Astrocyte (in vitro differentiated cells and primary cell): ENCODE data around the gene ATXN10. TPM values are rescaled to one million over a fixed set of nuclear protein-coding genes. Genes with fewer than 3 reads are reported as not detected.

Experiments used
- DNase-seq: peaks from one replicate; pipeline ENCODE4 v3.0.0-alpha.2; 2010; ENCODE audit warnings: low read depth
- FAIRE-seq: peaks from 2 replicates; lab custom pipeline; 2011; peaks lifted over from hg19 to GRCh38; lab: Jason Lieb, UNC
- H2AFZ ChIP-seq: 2 replicates; pipeline ENCODE4 v1.6.0; 2012; ENCODE audit warnings: low read depth, low read length, inconsistent platforms
- H3K27ac ChIP-seq: 2 replicates; pipeline ENCODE4 v1.5.1; 2011; ENCODE audit warnings: low read depth, low read length, inconsistent platforms
- H3K27me3 ChIP-seq: 2 replicates; pipeline ENCODE4 v1.6.0; 2011; ENCODE audit warnings: low read length, inconsistent platforms; ENCODE audit not compliant: insufficient read depth
- H3K36me3 ChIP-seq: 2 replicates; pipeline ENCODE4 v1.5.1; 2011; ENCODE audit warnings: low read length, inconsistent platforms; ENCODE audit not compliant: insufficient read depth
- H3K4me1 ChIP-seq: 2 replicates; pipeline ENCODE4 v1.5.1; 2011; ENCODE audit warnings: low read length, inconsistent platforms; ENCODE audit not compliant: insufficient read depth
- H3K4me2 ChIP-seq: 2 replicates; pipeline ENCODE4 v1.6.0; 2012; ENCODE audit warnings: low read length, inconsistent platforms
- H3K4me3 ChIP-seq: 2 replicates; pipeline ENCODE4 v1.5.1; 2011; ENCODE audit warnings: low read depth, mild to moderate bottlenecking, low read length, inconsistent platforms; ENCODE audit not compliant: insufficient read depth
- H3K79me2 ChIP-seq: 2 replicates; pipeline ENCODE4 v1.6.0; 2012; ENCODE audit warnings: mild to moderate bottlenecking, low read length, inconsistent platforms; ENCODE audit not compliant: insufficient read depth
- H3K9ac ChIP-seq: 2 replicates; pipeline ENCODE4 v1.6.0; 2012; ENCODE audit warnings: mild to moderate bottlenecking, low read length, inconsistent platforms
- H3K9me3 ChIP-seq: 2 replicates; pipeline ENCODE4 v1.5.1; 2012; ENCODE audit warnings: low read depth, mild to moderate bottlenecking, low read length, inconsistent platforms; ENCODE audit not compliant: insufficient read depth
- H4K20me1 ChIP-seq: 2 replicates; pipeline ENCODE4 v1.6.0; 2012; ENCODE audit warnings: low read length, inconsistent platforms; ENCODE audit not compliant: insufficient read depth
- H3K27ac Mint-ChIP-seq: one replicate; pipeline ENCODE4 v1.8.0; 2021; ENCODE audit warnings: mild to moderate bottlenecking, mixed read lengths; ENCODE audit not compliant: unreplicated experiment
- H3K27me3 Mint-ChIP-seq: one replicate; pipeline ENCODE4 v1.8.0; 2021; ENCODE audit warnings: low read depth, mixed read lengths; ENCODE audit not compliant: unreplicated experiment
- H3K36me3 Mint-ChIP-seq: one replicate; pipeline ENCODE4 v1.8.0; 2021; ENCODE audit warnings: low read depth, mixed read lengths; ENCODE audit not compliant: unreplicated experiment
- H3K4me1 Mint-ChIP-seq: one replicate; pipeline ENCODE4 v1.8.0; 2021; ENCODE audit warnings: low read depth, mixed read lengths; ENCODE audit not compliant: unreplicated experiment
- H3K4me3 Mint-ChIP-seq: one replicate; pipeline ENCODE4 v1.8.0; 2021; ENCODE audit warnings: mild to moderate bottlenecking, moderate library complexity, mixed read lengths; ENCODE audit not compliant: unreplicated experiment
- H3K9me3 Mint-ChIP-seq: one replicate; pipeline ENCODE4 v1.8.0; 2021; ENCODE audit warnings: mild to moderate bottlenecking, mixed read lengths; ENCODE audit not compliant: unreplicated experiment
- EZH2 ChIP-seq: IDR thresholded peaks from 2 replicates; pipeline ENCODE4 v1.6.1; 2012; ENCODE audit warnings: mild to moderate bottlenecking, low read length, inconsistent platforms; ENCODE audit not compliant: insufficient read depth
- total RNA-seq: library from RNA; stranded (reverse); gene quantifications from 2 replicates; pipeline ENCODE4 v1.2.1, GENCODE V29; 2021
- TF ChIP-seq, protein P1 (sequence below): IDR thresholded peaks from 2 replicates; pipeline ENCODE4 v1.5.1; 2011; ENCODE audit warnings: low read depth, mild to moderate bottlenecking, inconsistent platforms, low read length, moderate library complexity; ENCODE audit not compliant: insufficient read depth

ATXN10 gene
- total RNA-seq, 1 donor from 2014 or later, result 195 TPM

GRCh38 chr22:45690008-45690407, 18.4 kb downstream of the ATXN10 start:
- H3K27ac ChIP-seq, result no peak overlapping the region
- FAIRE-seq, result no peak
- peaks cover 29% of the 10 kb centered on the region for H4K20me1 ChIP-seq
- no peak overlapping the region for H2AFZ ChIP-seq
- H3K36me3 ChIP-seq, result peaks cover 20% of the 10 kb centered on the region
- no peak overlapping the region for H3K4me3 Mint-ChIP-seq
- peaks cover 88% of the 10 kb centered on the region for H3K79me2 ChIP-seq
- no peaks in the 10 kb centered on the region for H3K9me3 ChIP-seq
- peaks cover 45% of the 10 kb centered on the region for H3K4me1 Mint-ChIP-seq
- H3K4me1 ChIP-seq, result peaks cover 51% of the 10 kb centered on the region
- TF ChIP-seq, protein P1, sequence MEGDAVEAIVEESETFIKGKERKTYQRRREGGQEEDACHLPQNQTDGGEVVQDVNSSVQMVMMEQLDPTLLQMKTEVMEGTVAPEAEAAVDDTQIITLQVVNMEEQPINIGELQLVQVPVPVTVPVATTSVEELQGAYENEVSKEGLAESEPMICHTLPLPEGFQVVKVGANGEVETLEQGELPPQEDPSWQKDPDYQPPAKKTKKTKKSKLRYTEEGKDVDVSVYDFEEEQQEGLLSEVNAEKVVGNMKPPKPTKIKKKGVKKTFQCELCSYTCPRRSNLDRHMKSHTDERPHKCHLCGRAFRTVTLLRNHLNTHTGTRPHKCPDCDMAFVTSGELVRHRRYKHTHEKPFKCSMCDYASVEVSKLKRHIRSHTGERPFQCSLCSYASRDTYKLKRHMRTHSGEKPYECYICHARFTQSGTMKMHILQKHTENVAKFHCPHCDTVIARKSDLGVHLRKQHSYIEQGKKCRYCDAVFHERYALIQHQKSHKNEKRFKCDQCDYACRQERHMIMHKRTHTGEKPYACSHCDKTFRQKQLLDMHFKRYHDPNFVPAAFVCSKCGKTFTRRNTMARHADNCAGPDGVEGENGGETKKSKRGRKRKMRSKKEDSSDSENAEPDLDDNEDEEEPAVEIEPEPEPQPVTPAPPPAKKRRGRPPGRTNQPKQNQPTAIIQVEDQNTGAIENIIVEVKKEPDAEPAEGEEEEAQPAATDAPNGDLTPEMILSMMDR, result no peak
- TF ChIP-seq EZH2, result no peak
- H3K9me3 Mint-ChIP-seq, result no peaks in the 10 kb centered on the region
- no peak overlapping the region for H3K9ac ChIP-seq
- no peak for DNase-seq
- no peak overlapping the region for H3K27ac Mint-ChIP-seq
- H3K4me2 ChIP-seq, result no peak overlapping the region
- H3K27me3 Mint-ChIP-seq, result no peaks in the 10 kb centered on the region
- H3K4me3 ChIP-seq, result no peak overlapping the region
- H3K27me3 ChIP-seq, result no peaks in the 10 kb centered on the region
- H3K36me3 Mint-ChIP-seq, result peaks cover 18% of the 10 kb centered on the region

DNA sequence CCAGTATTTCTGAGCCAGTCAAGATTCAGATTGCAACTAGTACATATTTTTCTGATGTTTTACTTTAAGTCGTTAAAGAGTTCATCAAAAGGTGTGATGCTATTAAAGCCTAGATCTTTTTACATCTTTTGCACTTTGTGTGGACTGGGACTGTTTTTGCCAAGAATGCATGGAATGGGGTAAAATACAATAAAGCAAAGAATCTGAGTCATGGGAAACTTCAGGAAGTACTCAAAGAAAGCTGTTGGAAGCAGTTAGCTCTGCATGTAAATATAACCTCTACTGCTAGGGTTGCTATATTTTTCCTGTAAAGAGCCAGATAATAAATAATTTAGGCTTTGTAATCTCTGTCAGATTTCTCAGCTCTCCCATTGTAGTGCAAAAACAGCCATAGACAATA, 20.9 kb downstream of the ATXN10 start:
- peaks cover 33% of the 10 kb centered on the region for H3K4me1 Mint-ChIP-seq
- no peak overlapping the region for H3K9ac ChIP-seq
- H3K4me3 Mint-ChIP-seq, result no peak overlapping the region
- H3K9me3 ChIP-seq, result no peaks in the 10 kb centered on the region
- H3K4me1 ChIP-seq, result peaks cover 27% of the 10 kb centered on the region
- H3K79me2 ChIP-seq, result peaks cover 84% of the 10 kb centered on the region
- peaks cover 20% of the 10 kb centered on the region for H4K20me1 ChIP-seq
- no peaks in the 10 kb centered on the region for H3K27me3 ChIP-seq
- H3K27ac Mint-ChIP-seq, result peak overlapping the region; percentile 34
- peaks cover 20% of the 10 kb centered on the region for H3K36me3 ChIP-seq
- FAIRE-seq, result peak; percentile 73
- no peak for TF ChIP-seq EZH2
- TF ChIP-seq, protein P1, result no peak
- H3K4me3 ChIP-seq, result no peak overlapping the region
- H2AFZ ChIP-seq, result no peak overlapping the region
- H3K27me3 Mint-ChIP-seq, result no peaks in the 10 kb centered on the region
- H3K9me3 Mint-ChIP-seq, result no peaks in the 10 kb centered on the region
- peak overlapping the region; percentile 23 for H3K27ac ChIP-seq
- H3K4me2 ChIP-seq, result peak overlapping the region; percentile 51
- H3K36me3 Mint-ChIP-seq, result peaks cover 27% of the 10 kb centered on the region
- DNase-seq, result peak; percentile 65

DNA sequence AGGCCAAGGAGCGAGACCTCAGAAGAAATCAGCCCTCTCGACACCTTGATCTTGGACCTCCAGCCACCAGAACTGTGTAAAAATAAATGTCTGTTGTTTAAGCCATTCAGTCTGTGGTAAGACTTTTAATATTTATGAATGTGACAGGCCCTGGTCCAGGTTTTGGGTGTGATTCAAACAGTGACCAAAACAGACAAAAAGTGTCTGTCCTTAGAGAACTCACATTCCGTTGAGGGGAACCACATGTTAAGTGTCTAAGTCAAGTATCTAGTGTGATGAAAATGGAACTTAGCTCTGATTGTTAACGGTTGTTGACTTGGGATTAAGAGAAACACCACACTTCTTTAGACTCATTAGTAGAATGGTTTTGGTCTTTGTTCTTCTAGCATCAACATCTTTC, 22.2 kb downstream of the ATXN10 start:
- Mint-ChIP-seq H3K4me1 (peaks cover 25% of the 10 kb centered on the region), H3K36me3 (peaks cover 27% of the 10 kb centered on the region), H3K27me3 (no peaks in the 10 kb centered on the region), H3K9me3 (no peaks in the 10 kb centered on the region), H3K27ac (peak overlapping the region; percentile 4), H3K4me3 (no peak overlapping the region)
- Histone ChIP-seq H3K4me2 (no peak overlapping the region), H3K79me2 (peaks cover 87% of the 10 kb centered on the region), H3K9me3 (no peaks in the 10 kb centered on the region), H3K27ac (no peak overlapping the region), H3K36me3 (peaks cover 25% of the 10 kb centered on the region), H3K27me3 (no peaks in the 10 kb centered on the region), H4K20me1 (peaks cover 21% of the 10 kb centered on the region), H3K4me3 (no peak overlapping the region), H3K9ac (no peak overlapping the region), H2AFZ (no peak overlapping the region), H3K4me1 (peaks cover 16% of the 10 kb centered on the region)
- no peak for TF ChIP-seq EZH2
- TF ChIP-seq, protein P1, result no peak
- FAIRE-seq (no peak), DNase-seq (no peak)
